HepG2 (cell line): Measurements from ENCODE around the gene EYA3. TPM values are rescaled to one million over a fixed set of nuclear protein-coding genes. Genes with fewer than 3 reads are reported as not detected.

Experiments used
- ATAC-seq: fragments of 200-7000 bp; cut with Tn5 transposase; 3 replicates; pipeline ENCODE4 v1.9.1; 2020; ENCODE audit warnings: mild to moderate bottlenecking, moderate library complexity
- BruUV-seq: library from RNA; stranded (reverse); fragments of 400-500 nt; replicated peaks from 2 replicates; lab custom pipeline; 2021; lab: Mats Ljungman, UMichigan
- CTCF ChIA-PET: fragments of 300-600 bp; formaldehyde crosslinking; extraction: SDS; loops from one replicate; lab custom pipeline; 2021; ENCODE audit warnings: low total read pairs, inconsistent platforms, low intra/inter-chr PET ratio; lab: Yijun Ruan, JAX
- POLR2A ChIA-PET: fragments of 350-600 bp; sonication (Branson Sonifier 250); formaldehyde crosslinking; loops from one replicate; lab custom pipeline; 2020; ENCODE audit warnings: antibody characterized with exemption, inconsistent platforms; lab: Yijun Ruan, JAX
- DNase-seq: peaks from one replicate; pipeline ENCODE4 v3.0.0-alpha.2; 2015; ENCODE audit warnings: low spot score
- FAIRE-seq: peaks from 3 replicates; lab custom pipeline; 2011; peaks lifted over from hg19 to GRCh38; lab: Jason Lieb, UNC
- H2AFZ ChIP-seq: one replicate; pipeline ENCODE4 v1.6.1; 2011; ENCODE audit warnings: low read length, inconsistent platforms
- H3K27ac ChIP-seq: fragments of 300-600 bp; 3 replicates; pipeline ENCODE4 v1.8.0; 2011; ENCODE audit warnings: mixed run types, mild to moderate bottlenecking, mixed read lengths, low read length, inconsistent platforms; ENCODE audit not compliant: insufficient read depth; ENCODE audit errors: extremely low read length
- H3K27me3 ChIP-seq, 2 experiments: fragments of 200-600 bp in 1 of 2; 2 replicates in 1 of 2; 3 replicates in 1 of 2; pipeline versions ENCODE4 v1.6.0 to v1.8.0; 2011; ENCODE audit warnings: low read length in 2 of 2, mild to moderate bottlenecking in 2 of 2, moderate library complexity in 2 of 2, inconsistent platforms in 1 of 2; ENCODE audit not compliant: insufficient read depth in 2 of 2, control insufficient read depth in 1 of 2
- H3K36me3 ChIP-seq, 2 experiments: fragments of 200-600 bp in 1 of 2; replicated peaks in 1 of 2; 2 replicates in 1 of 2; 3 replicates in 1 of 2; pipeline versions ENCODE4 v1.5.1 to v1.8.0; 2011; ENCODE audit warnings: low read length in 2 of 2, inconsistent platforms in 1 of 2; ENCODE audit not compliant: insufficient read depth in 2 of 2, control insufficient read depth in 1 of 2
- H3K4me1 ChIP-seq: 2 replicates; pipeline ENCODE4 v1.5.1; 2012; ENCODE audit warnings: low read length, inconsistent platforms; ENCODE audit not compliant: insufficient read depth
- H3K4me2 ChIP-seq: 2 replicates; pipeline ENCODE4 v1.6.0; 2011; ENCODE audit warnings: low read depth, low read length, inconsistent platforms
- H3K4me3 ChIP-seq, 3 experiments: fragments of 200-600 bp in 1 of 3; sonication (generic), shearing (Covaris generic) in 1 of 3; replicated peaks in 1 of 3; 2 replicates each; pipeline ENCODE4 v1.5.1; 2011 to 2016; ENCODE audit warnings: low read length in 3 of 3, inconsistent platforms in 2 of 3, low read depth in 2 of 3, mild to moderate bottlenecking in 2 of 3, control low read depth in 1 of 3, mixed read lengths in 1 of 3; ENCODE audit not compliant: insufficient read depth in 1 of 3
- H3K79me2 ChIP-seq: one replicate; pipeline ENCODE4 v1.6.1; 2011; ENCODE audit warnings: low read length, inconsistent platforms; ENCODE audit not compliant: insufficient read depth
- H3K9ac ChIP-seq: 2 replicates; pipeline ENCODE4 v1.6.0; 2011; ENCODE audit warnings: mild to moderate bottlenecking, low read depth, low read length, inconsistent platforms; ENCODE audit not compliant: insufficient read depth
- H3K9me3 ChIP-seq: 2 replicates; pipeline ENCODE4 v1.5.1; 2012; ENCODE audit warnings: mild to moderate bottlenecking, low read length
- H4K20me1 ChIP-seq: 2 replicates; pipeline ENCODE4 v1.6.0; 2011; ENCODE audit warnings: inconsistent platforms, mild to moderate bottlenecking, low read length, moderate library complexity; ENCODE audit not compliant: insufficient read depth
- ATF7-NPFF ChIP-seq: sonication (generic); formaldehyde crosslinking; IDR thresholded peaks from 2 replicates; pipeline ENCODE4 v1.8.1; 2023; ENCODE audit warnings: mild to moderate bottlenecking, low read depth, missing genetic modification reagents, moderate library complexity
- BRCA1 ChIP-seq: sonication (generic); formaldehyde crosslinking; IDR thresholded peaks from 2 replicates; pipeline ENCODE4 v1.4.0; 2020; ENCODE audit warnings: missing genetic modification reagents
- HHEX ChIP-seq: IDR thresholded peaks from 2 replicates; pipeline ENCODE4 v1.6.1; 2016; ENCODE audit warnings: control low read depth
- MAF1 ChIP-seq: sonication (generic); formaldehyde crosslinking; IDR thresholded peaks from 2 replicates; pipeline ENCODE4 v1.5.0; 2020; ENCODE audit warnings: missing genetic modification reagents, borderline replicate concordance
- NONO ChIP-seq, 2 experiments: fragments of 450-650 bp in 1 of 2; sonication (generic) in 1 of 2; formaldehyde crosslinking in 1 of 2; IDR thresholded peaks in 1 of 2; conservative IDR thresholded peaks in 1 of 2; 2 replicates each; pipeline versions ENCODE4 v1.6.1 to v1.8.0; 2017 to 2022; ENCODE audit warnings: mild to moderate bottlenecking in 1 of 2, missing genetic modification reagents in 1 of 2, moderate library complexity in 1 of 2
- RFX3 ChIP-seq: IDR thresholded peaks from 2 replicates; pipeline ENCODE4 v1.6.1; 2016; ENCODE audit warnings: missing biosample characterization, missing genetic modification reagents
- SMC3 ChIP-seq: IDR thresholded peaks from 2 replicates; pipeline ENCODE4 v1.6.1; 2011; ENCODE audit warnings: low read length, improper control_type of control experiment
- STAT5B ChIP-seq: sonication (generic); formaldehyde crosslinking; IDR thresholded peaks from 2 replicates; pipeline ENCODE4 v1.4.0; 2020; ENCODE audit warnings: missing genetic modification reagents
- ZBTB3 ChIP-seq: sonication (generic); formaldehyde crosslinking; IDR thresholded peaks from 2 replicates; pipeline ENCODE4 v1.4.0; 2020; ENCODE audit warnings: low read depth, mild to moderate bottlenecking, moderate library complexity, missing genetic modification reagents, borderline replicate concordance
- ZNF225 ChIP-seq: sonication (generic); formaldehyde crosslinking; IDR thresholded peaks from 2 replicates; pipeline ENCODE4 v1.4.0; 2020; ENCODE audit warnings: mild to moderate bottlenecking, missing genetic modification reagents
- ZNF274 ChIP-seq: sonication (generic); formaldehyde crosslinking; IDR thresholded peaks from 2 replicates; pipeline ENCODE4 v1.5.1; 2020; ENCODE audit warnings: mild to moderate bottlenecking, missing genetic modification reagents
- ZNF501 ChIP-seq: sonication (generic); formaldehyde crosslinking; IDR thresholded peaks from 2 replicates; pipeline ENCODE4 v1.5.1; 2020; ENCODE audit warnings: mild to moderate bottlenecking, moderate library complexity, missing genetic modification reagents
- ZNF607 ChIP-seq: sonication (generic); formaldehyde crosslinking; IDR thresholded peaks from 2 replicates; pipeline ENCODE4 v1.5.1; 2020; ENCODE audit warnings: missing genetic modification reagents, mild to moderate bottlenecking, borderline replicate concordance
- ZNF850 ChIP-seq: sonication (generic); formaldehyde crosslinking; conservative IDR thresholded peaks from 2 replicates; pipeline ENCODE4 v1.9.0; 2021; ENCODE audit warnings: mild to moderate bottlenecking, missing genetic modification reagents
- ZZZ3 ChIP-seq: sonication (generic); formaldehyde crosslinking; IDR thresholded peaks from 2 replicates; pipeline ENCODE4 v1.4.0; 2020; ENCODE audit warnings: missing genetic modification reagents, mild to moderate bottlenecking, borderline replicate concordance
- WGBS: methylation state at CpG from one replicate; pipeline ENCODE4 v1.1.6; 2017; ENCODE audit warnings: low lambda C conversion rate; 5-methylcytosine and 5-hydroxymethylcytosine counted together
- in situ Hi-C: cut with HindIII; loops from 2 replicates; pipeline ENCODE4 v1.10.0; 2017; ENCODE audit warnings: low pct_unique_long_range_greater_than_20kb; ENCODE audit not compliant: extremely low pct_ligation_motif_present
- intact Hi-C: fragments of 100-400 bp; cut with micrococcal nuclease; formaldehyde crosslinking; loops from one replicate; pipeline ENCODE4 v1.10.0; 2022; ENCODE audit not compliant: unreplicated experiment
- polyA plus RNA-seq, 8 experiments: library from polyadenylated mRNA; depleted of rRNA in 3 of 8; stranded (reverse) in 7 of 8; unstranded in 1 of 8; fragments of >200 nt; fragmentation: Illumina TruSeq in 4 of 8; extraction: Trizol in 4 of 8; gene quantifications; 2 replicates each; pipeline versions ENCODE4 v1.2.1 to v1.2.3, GENCODE V29; 2011 to 2016; ENCODE audit warnings: low read depth in 4 of 8, missing spikeins in 1 of 8, mixed read lengths in 1 of 8; ENCODE audit not compliant: insufficient read depth in 1 of 8
- total RNA-seq, 5 experiments: library from RNA; depleted of rRNA; stranded (reverse); fragments of >200 nt; fragmentation: Illumina TruSeq; extraction: Trizol; gene quantifications; 2 replicates each; pipeline ENCODE4 v1.2.3, GENCODE V29; 2016; ENCODE audit warnings: low read depth in 1 of 5
- TF ChIP-seq, protein P1 (sequence below): sonication (generic); formaldehyde crosslinking; IDR thresholded peaks from 2 replicates; pipeline ENCODE4 v1.5.0; 2020; ENCODE audit warnings: mild to moderate bottlenecking, missing genetic modification reagents, borderline replicate concordance
- TF ChIP-seq, protein P2 (sequence below): sonication (generic); formaldehyde crosslinking; IDR thresholded peaks from 2 replicates; pipeline ENCODE4 v1.4.0; 2020; ENCODE audit warnings: mild to moderate bottlenecking, low read depth, missing genetic modification reagents
- TF ChIP-seq, protein P3 (sequence below): sonication (generic); formaldehyde crosslinking; IDR thresholded peaks from 2 replicates; pipeline ENCODE4 v1.4.0; 2020; ENCODE audit warnings: mild to moderate bottlenecking, missing genetic modification reagents

Gene EYA3
- total and polyA plus RNA-seq, 2 of the 13 experiments (the other 11 are each of a cell fraction or from before 2014, with no cell fraction given) = 13.9 to 19.7 TPM

DNA sequence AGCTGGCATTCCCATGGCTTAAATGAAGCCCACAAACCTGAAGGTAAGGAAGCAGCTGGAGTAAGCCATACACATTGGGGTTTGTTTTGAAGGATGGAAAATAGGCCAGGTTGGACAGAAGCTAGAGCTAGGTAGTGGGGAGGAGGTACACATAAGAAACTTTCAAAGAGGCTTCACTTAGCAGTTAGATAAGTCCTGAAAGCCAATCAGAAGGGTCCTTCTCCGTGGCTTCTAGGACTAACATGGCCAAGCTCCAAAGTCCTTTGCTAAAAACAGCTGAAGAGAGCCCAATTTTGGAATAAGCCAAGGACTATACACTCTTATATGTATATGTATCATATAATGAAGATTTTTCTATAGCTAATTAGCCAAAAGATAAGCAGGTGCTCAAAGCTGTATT, 1.8 kb downstream of the EYA3 start (continued):
- TF ChIP-seq, protein P1, sequence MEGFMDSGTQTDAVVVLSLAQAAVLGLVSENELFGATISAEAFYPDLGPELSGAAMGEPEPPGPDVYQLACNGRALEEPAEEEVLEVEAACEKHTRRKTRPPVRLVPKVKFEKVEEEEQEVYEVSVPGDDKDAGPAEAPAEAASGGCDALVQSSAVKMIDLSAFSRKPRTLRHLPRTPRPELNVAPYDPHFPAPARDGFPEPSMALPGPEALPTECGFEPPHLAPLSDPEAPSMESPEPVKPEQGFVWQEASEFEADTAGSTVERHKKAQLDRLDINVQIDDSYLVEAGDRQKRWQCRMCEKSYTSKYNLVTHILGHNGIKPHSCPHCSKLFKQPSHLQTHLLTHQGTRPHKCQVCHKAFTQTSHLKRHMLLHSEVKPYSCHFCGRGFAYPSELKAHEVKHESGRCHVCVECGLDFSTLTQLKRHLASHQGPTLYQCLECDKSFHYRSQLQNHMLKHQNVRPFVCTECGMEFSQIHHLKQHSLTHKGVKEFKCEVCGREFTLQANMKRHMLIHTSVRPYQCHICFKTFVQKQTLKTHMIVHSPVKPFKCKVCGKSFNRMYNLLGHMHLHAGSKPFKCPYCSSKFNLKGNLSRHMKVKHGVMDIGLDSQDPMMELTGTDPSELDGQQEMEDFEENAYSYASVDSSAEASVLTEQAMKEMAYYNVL = no peak
- TF ChIP-seq, protein P2, sequence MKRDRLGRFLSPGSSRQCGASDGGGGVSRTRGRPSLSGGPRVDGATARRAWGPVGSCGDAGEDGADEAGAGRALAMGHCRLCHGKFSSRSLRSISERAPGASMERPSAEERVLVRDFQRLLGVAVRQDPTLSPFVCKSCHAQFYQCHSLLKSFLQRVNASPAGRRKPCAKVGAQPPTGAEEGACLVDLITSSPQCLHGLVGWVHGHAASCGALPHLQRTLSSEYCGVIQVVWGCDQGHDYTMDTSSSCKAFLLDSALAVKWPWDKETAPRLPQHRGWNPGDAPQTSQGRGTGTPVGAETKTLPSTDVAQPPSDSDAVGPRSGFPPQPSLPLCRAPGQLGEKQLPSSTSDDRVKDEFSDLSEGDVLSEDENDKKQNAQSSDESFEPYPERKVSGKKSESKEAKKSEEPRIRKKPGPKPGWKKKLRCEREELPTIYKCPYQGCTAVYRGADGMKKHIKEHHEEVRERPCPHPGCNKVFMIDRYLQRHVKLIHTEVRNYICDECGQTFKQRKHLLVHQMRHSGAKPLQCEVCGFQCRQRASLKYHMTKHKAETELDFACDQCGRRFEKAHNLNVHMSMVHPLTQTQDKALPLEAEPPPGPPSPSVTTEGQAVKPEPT (CRISPR knock-in tag) = no peak
- no peak for TF ChIP-seq HHEX (CRISPR knock-in tag)
- TF ChIP-seq, protein P3, sequence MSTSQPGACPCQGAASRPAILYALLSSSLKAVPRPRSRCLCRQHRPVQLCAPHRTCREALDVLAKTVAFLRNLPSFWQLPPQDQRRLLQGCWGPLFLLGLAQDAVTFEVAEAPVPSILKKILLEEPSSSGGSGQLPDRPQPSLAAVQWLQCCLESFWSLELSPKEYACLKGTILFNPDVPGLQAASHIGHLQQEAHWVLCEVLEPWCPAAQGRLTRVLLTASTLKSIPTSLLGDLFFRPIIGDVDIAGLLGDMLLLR (CRISPR knock-in tag) = no peak
- no peak for TF ChIP-seq ZNF607 (CRISPR knock-in tag)
- TF ChIP-seq NONO (IDR thresholded peaks at IDR 0.05) = no peak
- no peak for TF ChIP-seq NONO (CRISPR knock-in tag; conservative IDR thresholded peaks at IDR 0.05)
- no peak for TF ChIP-seq RFX3 (CRISPR knock-in tag)
- TF ChIP-seq SMC3 = no peak

DNA sequence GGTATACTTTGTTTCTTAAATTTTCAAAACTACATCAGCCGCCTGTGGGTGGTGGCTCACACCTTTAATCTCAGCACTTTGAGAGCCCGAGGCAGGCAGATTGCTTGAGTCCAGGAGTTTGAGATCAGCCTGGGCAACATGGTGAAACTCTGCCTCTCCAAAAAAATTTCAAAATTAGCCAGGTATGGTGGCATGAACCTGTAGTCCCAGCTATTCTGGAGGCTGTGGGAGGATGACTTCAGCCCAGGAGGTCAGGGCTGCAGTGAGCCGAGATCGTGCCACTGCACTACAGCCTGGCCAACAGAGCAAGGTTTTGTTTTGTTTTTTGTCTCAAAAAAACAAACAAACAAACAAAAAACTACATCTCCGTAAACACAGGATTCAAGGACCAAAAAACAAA, 3.3 kb downstream of the EYA3 start:
- Histone ChIP-seq H3K9me3 (no peaks in the 10 kb centered on the region), H4K20me1 (peaks cover 3% of the 10 kb centered on the region; the same call in 1 of the 2 replicates), H3K27me3 (no peaks in the 10 kb centered on the region; a peak in 1 of 5 replicates), H3K4me1 (peaks cover 40% of the 10 kb centered on the region), H3K9ac (no peak overlapping the region), H3K27ac (no peak overlapping the region), H2AFZ (no peak overlapping the region), H3K4me3 (no peak overlapping the region), H3K79me2 (peaks cover 66% of the 10 kb centered on the region), H3K36me3 (no peaks in the 10 kb centered on the region; a peak in 1 of 5 replicates), H3K4me2 (0 out of 2 replicates have a peak overlapping the region, but pooled peaks have one; percentile 2)
- in situ Hi-C loops (loop anchor here (25.0 kb wide), 1 partner anchor 277 kb away; the partner anchor contains the start of gene PHACTR4), intact Hi-C loops (no loop called here)
- FAIRE-seq = no peak
- BruUV-seq = no TSS peak
- ChIA-PET POLR2A (no interaction called here), CTCF (no interaction called here)
- no peak for ATAC-seq
- 82% methylated on average over 5 of the region's 5 CpGs for WGBS
- TF ChIP-seq ZNF501 (CRISPR knock-in tag) = no peak
- TF ChIP-seq ZBTB3 (CRISPR knock-in tag) = no peak
- no peak for TF ChIP-seq ZNF225 (CRISPR knock-in tag)
- TF ChIP-seq MAF1 (CRISPR knock-in tag) = no peak
- TF ChIP-seq ZZZ3 = no peak
- TF ChIP-seq BRCA1 = no peak
- TF ChIP-seq ZNF850 (CRISPR knock-in tag) = no peak
- TF ChIP-seq ZNF274 (CRISPR knock-in tag) = no peak
- no peak for TF ChIP-seq ATF7-NPFF (CRISPR knock-in tag)
- TF ChIP-seq STAT5B (CRISPR knock-in tag) = no peak
- DNase-seq = no peak
